ENCODE data around the gene STMND1. TPM values are rescaled to one million over a fixed set of nuclear protein-coding genes. Genes with fewer than 3 reads are reported as not detected.
A peak's percentile ranks its signal among the peaks of the same experiment; 100 is the strongest.

Gene STMND1
- polyA plus RNA-seq, 1 experiment: not detected

DNA sequence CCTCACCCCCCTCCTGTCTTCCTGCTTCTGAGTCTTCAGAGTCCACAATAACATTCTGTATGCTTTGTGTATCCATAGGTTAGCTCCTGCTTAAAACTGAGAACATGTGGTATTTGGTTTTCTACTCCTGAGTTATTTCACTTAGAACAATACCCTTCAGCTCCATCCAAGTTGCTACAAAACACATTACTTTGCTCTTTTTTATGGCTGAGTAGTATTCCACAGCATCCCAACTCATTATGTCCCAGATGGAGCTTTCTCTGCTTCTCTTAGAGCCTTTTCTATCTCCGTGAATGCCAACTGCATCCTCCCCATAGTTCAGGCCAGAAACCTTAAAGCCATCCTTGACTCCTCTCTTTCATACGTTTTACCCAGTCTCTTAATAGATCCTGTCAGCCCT lies 55.8 kb downstream of the STMND1 start:
- POLR2A ChIA-PET: no interaction called here
- H3K27me3 ChIP-seq (ENCODE audit: control insufficient read depth, insufficient read depth, low read length): peaks cover 2% of the 10 kb centered on the region
- DNase-seq (ENCODE audit: low read depth, low spot score): no peak
- H3K9me3 ChIP-seq (ENCODE audit: control insufficient read depth, insufficient read depth, low read length): 0 out of 2 replicates have a peak, but pooled peaks cover 2% of the 10 kb centered on the region
- TF ChIP-seq, protein P1, sequence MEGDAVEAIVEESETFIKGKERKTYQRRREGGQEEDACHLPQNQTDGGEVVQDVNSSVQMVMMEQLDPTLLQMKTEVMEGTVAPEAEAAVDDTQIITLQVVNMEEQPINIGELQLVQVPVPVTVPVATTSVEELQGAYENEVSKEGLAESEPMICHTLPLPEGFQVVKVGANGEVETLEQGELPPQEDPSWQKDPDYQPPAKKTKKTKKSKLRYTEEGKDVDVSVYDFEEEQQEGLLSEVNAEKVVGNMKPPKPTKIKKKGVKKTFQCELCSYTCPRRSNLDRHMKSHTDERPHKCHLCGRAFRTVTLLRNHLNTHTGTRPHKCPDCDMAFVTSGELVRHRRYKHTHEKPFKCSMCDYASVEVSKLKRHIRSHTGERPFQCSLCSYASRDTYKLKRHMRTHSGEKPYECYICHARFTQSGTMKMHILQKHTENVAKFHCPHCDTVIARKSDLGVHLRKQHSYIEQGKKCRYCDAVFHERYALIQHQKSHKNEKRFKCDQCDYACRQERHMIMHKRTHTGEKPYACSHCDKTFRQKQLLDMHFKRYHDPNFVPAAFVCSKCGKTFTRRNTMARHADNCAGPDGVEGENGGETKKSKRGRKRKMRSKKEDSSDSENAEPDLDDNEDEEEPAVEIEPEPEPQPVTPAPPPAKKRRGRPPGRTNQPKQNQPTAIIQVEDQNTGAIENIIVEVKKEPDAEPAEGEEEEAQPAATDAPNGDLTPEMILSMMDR (IDR thresholded peaks at IDR 0.05; ENCODE audit: low read depth, low read length): no peak
- CTCF ChIA-PET: interaction anchor here (0.5 to 2.4 kb wide), 8 partner anchors 12 to 647 kb away, joined by 3 to 34 read pairs (median 3); no protein-coding TSS in a partner anchor
- no peak overlapping the region for H3K4me3 ChIP-seq (ENCODE audit: low read depth, low read length)
- no peak overlapping the region for H3K27ac ChIP-seq (ENCODE audit: low read depth, low read length)

DNA sequence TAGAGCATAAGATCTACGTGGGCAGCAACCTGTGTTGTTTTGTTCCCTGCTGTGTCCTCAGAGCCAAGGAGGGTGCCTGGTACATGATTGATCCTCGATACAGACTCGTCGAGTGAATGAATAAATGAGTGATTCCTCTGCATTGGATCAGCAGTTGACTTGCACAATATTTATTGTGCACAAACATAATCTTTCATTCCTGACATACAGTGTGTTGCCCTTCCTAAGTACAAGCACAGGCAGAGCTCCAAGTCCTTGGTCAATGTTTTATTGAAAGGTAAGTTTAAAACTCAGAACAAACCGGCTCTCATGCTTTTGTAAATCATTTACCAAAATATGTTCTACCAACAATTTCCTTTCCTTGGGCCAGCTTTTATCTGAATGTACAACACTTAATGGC lies 57.4 kb downstream of the STMND1 start:
- TF ChIP-seq, protein P1 (IDR thresholded peaks at IDR 0.05; ENCODE audit: low read depth, low read length): no peak
- Histone ChIP-seq H3K4me3 (ENCODE audit: low read depth, low read length) (no peak overlapping the region), H3K27me3 (ENCODE audit: control insufficient read depth, insufficient read depth, low read length) (no peaks in the 10 kb centered on the region), H3K9me3 (ENCODE audit: control insufficient read depth, insufficient read depth, low read length) (no peaks in the 10 kb centered on the region), H3K27ac (ENCODE audit: low read depth, low read length) (no peak overlapping the region)
- CTCF ChIA-PET: interaction anchor here (1.2 to 1.4 kb wide), 2 partner anchors 644 to 646 kb away, joined by 3 read pairs; no protein-coding TSS in a partner anchor
- DNase-seq (ENCODE audit: low read depth, low spot score): no peak
- POLR2A ChIA-PET: interaction anchor here (0.6 kb wide), 1 partner anchor 173 kb away, joined by 10 read pairs; no protein-coding TSS in a partner anchor

GRCh38 chr6:17161076-17161475 lies 59.2 kb downstream of the STMND1 start:
- no peak for DNase-seq (ENCODE audit: low read depth, low spot score)
- ChIA-PET POLR2A (no interaction called here), CTCF (interaction anchor here (0.6 to 2.0 kb wide), 5 partner anchors 8 to 1163 kb away, joined by 3 to 14 read pairs (median 4); no protein-coding TSS in a partner anchor)
- H3K9me3 ChIP-seq (ENCODE audit: control insufficient read depth, insufficient read depth, low read length): no peaks in the 10 kb centered on the region
- TF ChIP-seq, protein P1 (IDR thresholded peaks at IDR 0.05; ENCODE audit: low read depth, low read length): no peak
- H3K4me3 ChIP-seq (ENCODE audit: low read depth, low read length): no peak overlapping the region
- H3K27ac ChIP-seq (ENCODE audit: low read depth, low read length): no peak overlapping the region
- no peaks in the 10 kb centered on the region for H3K27me3 ChIP-seq (ENCODE audit: control insufficient read depth, insufficient read depth, low read length)

GRCh38 chr6:17165383-17165782 lies 63.5 kb downstream of the STMND1 start:
- Histone ChIP-seq H3K27me3 (ENCODE audit: control insufficient read depth, insufficient read depth, low read length) (no peaks in the 10 kb centered on the region), H3K9me3 (ENCODE audit: control insufficient read depth, insufficient read depth, low read length) (no peaks in the 10 kb centered on the region), H3K4me3 (ENCODE audit: low read depth, low read length) (no peak overlapping the region), H3K27ac (ENCODE audit: low read depth, low read length) (no peak overlapping the region)
- no peak for DNase-seq (ENCODE audit: low read depth, low spot score)
- CTCF ChIA-PET: interaction anchor here (0.7 to 1.5 kb wide), 4 partner anchors 9 to 419 kb away, joined by 3 to 7 read pairs (median 4); no protein-coding TSS in a partner anchor
- TF ChIP-seq, protein P1 (IDR thresholded peaks at IDR 0.05; ENCODE audit: low read depth, low read length): no peak
- POLR2A ChIA-PET: no interaction called here

GRCh38 chr6:17167327-17167979 lies 65.6 kb downstream of the STMND1 start:
- ChIA-PET POLR2A (no interaction called here), CTCF (interaction anchor here (1.1 kb wide), 1 partner anchor 417 kb away, joined by 4 read pairs; no protein-coding TSS in a partner anchor)

More at GRCh38 chr6:17167327-17167979, 65.6 kb downstream of the STMND1 start:
- no peak for DNase-seq (ENCODE audit: low read depth, low spot score)
- Histone ChIP-seq H3K4me3 (ENCODE audit: low read depth, low read length) (no peak overlapping the region), H3K9me3 (ENCODE audit: control insufficient read depth, insufficient read depth, low read length) (no peaks in the 10 kb centered on the region), H3K27ac (ENCODE audit: low read depth, low read length) (no peak overlapping the region), H3K27me3 (ENCODE audit: control insufficient read depth, insufficient read depth, low read length) (no peaks in the 10 kb centered on the region)
- TF ChIP-seq, protein P1 (IDR thresholded peaks at IDR 0.05; ENCODE audit: low read depth, low read length): peak; percentile 43
